ENCODE results near the gene C6orf52.
"Not testable (repeated sequence)": the region's sequence is repeated elsewhere in the genome, so short reads cannot be mapped to it uniquely, and the experiment has no call there.

The C6orf52 gene

GRCh38 chr6:10694302-10695085 lies at the start of gene C6orf52, which contains the start of gene PAK1IP1:
TSS of gene C6orf52 (minus strand) at chr6:10694616. CDS start at chr6:10687550, 7,066 bp downstream.
TSS of gene PAK1IP1 (plus strand) at chr6:10694972. CDS start at chr6:10694986, 14 bp downstream.
- peak; percentile 94 for DNase-seq (ENCODE audit: low spot score)

- DNase-seq (ENCODE audit: low spot score): no peak
Observed at GRCh38 chr6:10743515-10743914, 49.1 kb upstream of the C6orf52 start.

- DNase-seq (ENCODE audit: low spot score): no peak
Observed at GRCh38 chr6:10742251-10742650, 47.8 kb upstream of the C6orf52 start.

DNA sequence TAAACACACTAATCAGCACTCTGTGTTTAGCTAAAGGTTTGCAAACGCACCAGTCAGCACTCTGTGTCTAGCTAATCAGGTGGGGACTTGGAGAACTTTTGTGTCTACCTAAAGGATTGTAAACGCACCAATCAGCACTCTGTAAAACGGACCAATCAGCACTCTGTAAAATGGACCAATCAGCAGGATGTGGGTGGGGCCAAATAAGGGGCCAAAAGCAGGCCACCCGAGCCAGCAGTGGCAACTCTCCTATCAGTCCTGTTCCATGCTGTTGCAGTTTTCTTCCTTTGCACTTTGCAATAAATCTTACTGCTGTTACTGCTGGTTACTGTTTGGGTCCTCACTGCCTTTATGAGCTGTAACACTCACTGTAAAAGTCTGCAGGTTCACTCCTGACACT lies 47.2 kb upstream of the C6orf52 start:
- DNase-seq (ENCODE audit: low spot score): not testable (repeated sequence)

DNA sequence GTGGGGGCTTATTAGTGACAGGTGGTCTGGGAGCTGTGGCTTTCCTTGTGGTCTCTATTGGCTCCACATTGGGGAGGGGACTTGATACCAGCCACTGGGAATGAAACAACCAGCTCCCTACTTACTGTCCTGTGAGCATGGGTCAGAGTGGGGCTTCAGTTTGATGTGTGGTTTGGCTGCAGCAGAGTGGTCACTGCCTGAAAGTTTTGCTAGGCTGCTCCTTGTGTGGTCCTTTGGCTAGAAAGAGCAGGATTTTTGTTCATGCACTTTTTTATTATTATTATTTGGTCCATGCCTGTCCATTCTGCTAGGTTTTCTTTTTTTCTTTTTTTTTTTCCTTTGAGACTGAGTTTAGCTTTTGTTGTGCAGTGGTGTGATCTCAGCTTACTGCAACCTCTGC lies 45.6 kb upstream of the C6orf52 start:
- DNase-seq (ENCODE audit: low spot score): no peak

DNA sequence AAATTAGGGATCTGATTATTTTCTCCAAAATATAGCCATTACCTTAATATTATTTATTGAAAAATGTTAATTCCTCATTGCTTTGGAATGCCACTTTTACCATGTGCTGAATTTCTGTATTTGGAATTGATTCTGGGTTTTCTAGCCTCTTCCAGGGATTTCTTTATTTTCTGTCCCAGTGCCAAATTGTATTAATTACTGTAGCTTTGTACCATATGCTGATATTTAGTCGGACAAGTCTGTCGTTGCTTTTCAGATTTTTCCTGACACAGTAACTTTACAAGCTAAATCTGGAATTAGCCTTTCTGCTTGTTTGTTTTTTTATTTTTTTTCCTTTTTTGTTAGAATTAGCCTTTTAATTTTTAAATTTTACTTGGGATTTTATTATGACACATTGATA lies 42.3 kb upstream of the C6orf52 start:
- DNase-seq (ENCODE audit: low spot score): no peak

DNA sequence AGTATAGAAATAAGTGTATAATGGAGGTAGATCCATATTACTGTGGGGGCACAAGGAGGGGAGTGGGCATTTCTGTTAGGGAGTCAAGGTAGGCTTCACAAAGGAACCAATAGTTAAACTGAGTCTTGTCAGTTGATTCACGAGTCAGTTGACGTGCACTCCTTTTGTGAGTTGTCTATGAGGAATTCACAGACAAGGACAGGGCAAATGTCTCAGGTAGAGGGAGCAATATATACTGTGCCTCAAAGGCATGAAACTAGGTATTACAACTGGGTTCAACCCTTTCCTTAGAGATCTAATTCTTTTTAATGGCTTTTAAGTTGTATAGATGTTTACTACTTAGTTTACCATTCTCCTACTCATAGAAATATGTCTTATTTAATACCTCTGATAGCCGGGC lies 39.4 kb upstream of the C6orf52 start:
- DNase-seq (ENCODE audit: low spot score): no peak

DNA sequence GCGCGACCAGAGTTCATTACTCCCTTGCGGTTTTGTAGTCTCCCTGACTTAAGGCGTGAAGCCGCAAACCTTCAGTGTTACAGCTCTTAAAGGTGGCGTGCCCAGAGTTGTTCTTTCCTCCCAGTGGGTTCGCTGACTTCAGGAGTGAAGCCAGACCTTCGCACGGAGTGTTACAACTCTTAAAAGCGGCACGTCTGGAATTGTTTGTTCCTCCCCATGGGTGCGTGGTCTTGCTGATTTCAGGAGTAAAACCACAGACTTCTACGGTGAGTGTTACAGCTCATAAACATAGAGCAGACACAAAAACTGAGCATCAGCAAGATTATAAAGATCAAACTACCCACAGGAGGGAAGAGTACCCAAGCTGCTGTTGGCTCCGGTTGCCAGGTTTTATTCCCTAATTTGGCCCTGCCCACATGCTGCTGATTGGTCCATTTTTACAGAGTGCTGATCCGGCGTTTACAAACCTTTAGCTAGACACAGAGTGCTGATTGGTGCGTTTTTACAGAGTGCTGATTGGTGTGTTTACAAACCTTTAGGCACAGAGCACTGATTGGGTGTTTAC lies 38.8 kb upstream of the C6orf52 start:
- DNase-seq (ENCODE audit: low spot score): no peak

- no peak for DNase-seq (ENCODE audit: low spot score)
Observed at GRCh38 chr6:10730254-10730653, 35.8 kb upstream of the C6orf52 start.

DNA sequence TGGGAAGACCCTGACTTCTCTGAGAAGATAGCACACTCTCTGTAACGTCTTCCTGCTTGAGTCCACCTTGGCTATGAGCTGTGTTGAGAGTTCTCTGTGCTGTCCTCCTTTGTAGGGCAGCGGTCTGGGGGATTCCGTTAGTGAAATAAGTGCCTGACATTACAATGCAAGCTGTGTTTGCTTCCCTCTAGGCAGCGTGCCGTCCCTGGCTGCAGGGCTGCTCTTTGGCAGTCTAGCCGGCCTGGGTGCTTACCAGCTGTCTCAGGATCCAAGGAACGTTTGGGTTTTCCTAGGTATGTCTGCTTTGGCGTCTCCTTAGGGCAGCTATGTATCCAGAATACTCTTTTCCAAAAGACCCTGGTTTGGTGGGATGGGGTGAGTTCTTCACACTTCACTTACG lies 31.3 kb upstream of the C6orf52 start:
- no peak for DNase-seq (ENCODE audit: low spot score)

GRCh38 chr6:10725044-10725443 lies 30.6 kb upstream of the C6orf52 start:
- DNase-seq (ENCODE audit: low spot score): no peak

DNA sequence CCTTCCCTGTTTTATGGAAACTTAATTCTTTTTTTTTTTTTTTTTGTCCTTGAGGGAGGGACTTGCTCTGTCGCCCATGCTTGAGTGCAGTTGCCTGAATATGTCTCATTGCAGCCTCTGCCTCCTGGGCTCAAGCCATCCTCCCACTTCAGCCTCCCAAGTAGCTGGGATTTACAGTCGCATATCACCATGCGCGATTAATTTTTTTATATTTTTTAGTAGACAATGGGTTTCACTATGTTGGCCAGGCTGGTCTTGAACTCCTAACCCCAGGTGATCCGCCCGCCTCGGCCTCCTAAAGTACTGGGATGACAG lies 29.1 kb upstream of the C6orf52 start:
- no peak for DNase-seq (ENCODE audit: low spot score)

DNA sequence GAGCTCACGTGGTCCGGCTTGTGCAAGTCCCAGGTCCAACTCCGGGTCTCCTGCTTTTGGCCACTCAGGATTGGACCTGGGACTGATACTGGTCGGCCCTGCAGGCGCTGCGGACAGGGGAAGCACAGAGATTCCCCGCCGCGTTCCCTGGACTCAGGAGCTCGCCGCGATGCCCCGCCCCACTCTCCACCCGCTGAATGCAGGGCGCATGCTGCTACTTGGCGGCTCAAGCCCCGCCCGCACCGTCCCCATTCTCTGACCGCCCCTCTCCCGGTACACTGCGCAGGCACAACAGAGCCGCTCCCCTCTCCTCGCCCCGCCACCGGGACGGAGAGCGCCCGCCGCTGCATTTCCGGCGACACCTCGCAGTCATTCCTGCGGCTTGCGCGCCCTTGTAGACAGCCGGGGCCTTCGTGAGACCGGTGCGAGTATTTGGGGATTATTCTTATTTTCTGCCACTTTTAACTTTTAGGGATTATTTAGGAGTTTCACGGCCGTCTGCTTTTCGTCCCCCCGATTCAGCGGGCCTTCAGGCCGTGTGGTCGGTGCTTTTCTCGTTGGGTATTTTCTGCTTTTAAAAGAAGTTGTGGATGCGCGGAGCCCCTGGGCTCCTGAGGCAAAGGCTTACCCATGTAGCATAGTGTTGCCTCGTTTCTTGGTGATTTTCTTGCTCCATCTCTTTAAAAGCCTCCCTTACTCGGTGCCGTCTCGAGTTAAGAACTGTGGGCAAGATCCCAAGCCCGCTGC lies 28.6 kb upstream of the C6orf52 start, which contains the start of gene TMEM14C:
TSS of gene TMEM14C (plus strand) at position 251 of the 747 bp plus-strand sequence. CDS start 1,544 bp downstream, outside the sequence.
- DNase-seq (ENCODE audit: low spot score): peak; percentile 97

- DNase-seq (ENCODE audit: low spot score): no peak
Observed at GRCh38 chr6:10722570-10722819, 28.1 kb upstream of the C6orf52 start.

DNA sequence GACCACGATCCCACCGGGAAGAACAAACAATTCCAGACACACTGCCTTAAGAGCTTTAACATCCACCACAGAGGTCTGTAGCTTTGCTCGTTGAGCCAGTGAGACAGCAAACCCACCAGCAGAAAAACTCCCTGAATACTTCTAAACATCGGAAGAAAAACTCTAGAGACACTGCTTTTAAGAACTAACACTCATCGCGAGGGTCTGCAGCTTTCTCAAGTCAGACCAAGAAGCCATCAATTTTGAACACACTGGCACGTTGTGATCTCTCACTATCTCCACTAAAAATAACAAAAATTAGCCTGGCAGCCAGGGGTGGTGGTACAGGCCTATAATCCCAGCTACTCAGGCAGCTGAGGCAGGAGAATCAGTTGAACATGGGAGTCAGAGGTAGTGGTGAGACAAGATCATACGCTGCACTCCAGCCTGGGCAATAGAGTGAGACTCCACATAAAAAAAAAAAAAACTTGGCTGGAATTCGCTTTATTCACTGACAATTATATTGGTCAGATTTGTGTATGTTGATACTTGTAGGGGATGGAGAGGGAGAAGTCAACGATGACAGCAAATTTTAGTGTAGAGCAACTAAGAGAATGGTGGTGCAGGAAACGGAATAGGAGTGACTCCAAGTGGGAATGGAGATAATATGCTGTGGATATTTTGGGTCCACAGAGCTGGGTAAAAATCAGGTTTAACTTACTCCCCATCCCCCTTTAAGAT lies 27.6 kb upstream of the C6orf52 start:
- no peak for DNase-seq (ENCODE audit: low spot score)

DNA sequence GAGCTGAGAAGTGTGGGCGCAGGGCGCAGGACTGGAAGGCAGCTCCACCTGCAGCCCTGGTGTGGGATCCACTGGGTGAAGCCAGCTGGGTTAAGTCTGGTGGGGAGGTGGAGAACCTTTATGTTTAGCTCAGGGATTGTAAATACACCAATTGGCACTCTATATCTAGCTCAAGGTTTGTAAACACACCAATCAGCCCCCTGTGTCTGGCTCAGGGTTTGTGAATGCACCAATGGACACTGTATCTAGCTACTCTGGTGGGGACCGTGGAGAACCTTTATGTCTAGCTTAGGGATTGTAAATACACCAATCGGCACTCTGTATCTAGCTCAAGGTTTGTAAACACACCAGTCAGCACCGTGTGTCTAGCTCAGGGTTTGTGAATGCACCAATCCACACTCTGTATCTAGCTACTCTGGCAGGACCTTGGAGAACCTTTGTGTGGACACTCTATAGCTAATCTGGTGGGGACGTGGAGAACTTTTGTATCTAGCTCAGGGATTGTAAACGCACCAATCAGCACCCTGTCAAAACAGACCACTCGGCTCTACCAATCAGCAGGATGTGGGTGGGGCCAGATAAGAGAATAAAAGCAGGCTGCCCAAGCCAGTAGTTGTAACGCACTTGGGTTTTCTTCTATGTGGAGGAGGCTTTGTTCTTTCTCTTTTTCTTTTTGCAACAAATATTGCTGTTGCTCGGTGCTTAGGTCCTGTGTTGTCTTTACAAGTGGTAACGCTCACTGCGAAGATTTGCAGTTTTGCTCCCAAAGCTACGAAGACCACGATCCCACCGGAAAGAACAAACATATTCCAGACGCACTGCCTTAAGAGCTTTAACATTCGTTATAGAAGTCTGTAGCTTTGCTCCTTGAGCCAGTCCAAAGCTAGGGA lies 26.8 kb upstream of the C6orf52 start:
- DNase-seq (ENCODE audit: low spot score): not testable (repeated sequence)

GRCh38 chr6:10720265-10720959 lies 26.0 kb upstream of the C6orf52 start:
- peak; percentile 43 for DNase-seq (ENCODE audit: low spot score)

DNA sequence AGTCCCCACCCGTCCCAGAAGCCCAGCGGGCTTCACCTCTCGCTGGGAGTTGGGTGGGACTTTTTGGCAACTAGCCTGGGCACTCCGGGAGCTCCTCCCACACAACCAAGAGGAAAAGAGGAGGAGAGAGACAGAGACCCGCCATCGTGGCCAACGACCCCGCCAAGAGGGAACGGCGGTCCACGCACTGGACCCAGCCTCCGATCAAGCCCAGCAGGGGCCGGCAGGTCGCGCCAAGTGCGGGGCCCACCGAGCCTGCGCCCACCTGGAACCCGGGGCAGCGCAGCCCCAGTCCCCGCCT lies 25.5 kb upstream of the C6orf52 start:
- DNase-seq (ENCODE audit: low spot score): no peak

DNA sequence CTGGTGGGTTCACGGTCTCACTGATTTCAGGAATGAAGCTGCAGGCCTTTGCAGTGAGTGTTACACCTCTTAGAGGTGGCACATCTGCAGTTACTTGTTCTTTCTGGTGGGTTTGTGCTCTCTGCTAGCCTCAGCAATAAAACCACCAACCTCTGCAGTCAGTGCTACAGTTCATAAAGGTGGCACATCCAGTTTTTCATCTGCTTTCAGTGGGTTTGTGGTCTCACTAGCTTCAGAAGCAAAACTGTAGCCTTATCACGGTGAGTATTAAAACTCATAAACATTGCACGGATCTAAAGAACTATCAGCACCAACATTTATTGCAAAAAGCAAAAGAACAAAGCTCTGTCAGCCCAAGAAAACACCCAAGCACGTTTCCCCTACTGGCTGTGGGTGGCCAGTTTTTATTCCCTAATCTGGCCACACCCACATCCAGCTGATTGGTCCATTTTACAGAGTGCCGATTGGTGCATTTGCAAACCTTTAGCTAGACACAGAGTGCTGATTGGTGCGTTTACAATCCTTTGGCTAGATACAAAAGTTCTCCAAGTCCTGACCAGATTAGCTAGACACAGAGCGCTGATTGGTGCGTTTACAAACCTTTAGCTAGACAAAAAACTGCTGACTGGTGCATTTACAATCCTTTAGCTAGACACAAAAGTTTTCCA lies 25.0 kb upstream of the C6orf52 start:
- peak; percentile 16 for DNase-seq (ENCODE audit: low spot score)

- DNase-seq (ENCODE audit: low spot score): no peak
Observed at GRCh38 chr6:10713962-10714361, 19.5 kb upstream of the C6orf52 start.

GRCh38 chr6:10696655-10697054 lies 2.2 kb upstream of the C6orf52 start:
- DNase-seq (ENCODE audit: low spot score): no peak
